Retinal pigment epithelial cell (primary cell): ENCODE data around the gene SORL1-AS1.

Experiments
- DNase-seq: peaks from one replicate; pipeline ENCODE4 v3.0.0-alpha.2; 2010; ENCODE audit warnings: low read depth
- H3K4me3 ChIP-seq: 2 replicates; pipeline ENCODE4 v1.5.1; 2011; ENCODE audit warnings: mild to moderate bottlenecking, low read length, control low read depth, moderate library complexity
- CTCF ChIP-seq: conservative IDR thresholded peaks from 2 replicates; pipeline ENCODE4 v1.5.1; 2011; ENCODE audit warnings: low read depth, low read length, control low read depth, inconsistent platforms

SORL1-AS1 gene

GRCh38 chr11:121439337-121439736, 13.4 kb downstream of the SORL1-AS1 start:
- no peak for TF ChIP-seq CTCF
- DNase-seq = no peak
- no peak overlapping the region for H3K4me3 ChIP-seq

GRCh38 chr11:121437686-121438078, 15.1 kb downstream of the SORL1-AS1 start:
- DNase-seq = no peak
- TF ChIP-seq CTCF = no peak
- no peak overlapping the region for H3K4me3 ChIP-seq

GRCh38 chr11:121437018-121437685, 15.6 kb downstream of the SORL1-AS1 start:
- DNase-seq = no peak
- H3K4me3 ChIP-seq = no peak overlapping the region
- TF ChIP-seq CTCF = no peak

GRCh38 chr11:121435551-121436511, 16.9 kb downstream of the SORL1-AS1 start:
- DNase-seq = no peak
- no peak overlapping the region for H3K4me3 ChIP-seq
- no peak for TF ChIP-seq CTCF

- no peak for TF ChIP-seq CTCF
- DNase-seq = no peak
- no peak overlapping the region for H3K4me3 ChIP-seq
These were observed 17.6 kb downstream of the SORL1-AS1 start for GRCh38 chr11:121435132-121435531.

GRCh38 chr11:121431820-121432526, 20.8 kb downstream of the SORL1-AS1 start:
- no peak overlapping the region for H3K4me3 ChIP-seq
- no peak for TF ChIP-seq CTCF
- no peak for DNase-seq
